Progenitor cell of endocrine pancreas (in vitro differentiated cells): ENCODE results near the gene GATAD2B. TPM values are rescaled to one million over a fixed set of nuclear protein-coding genes. Genes with fewer than 3 reads are reported as not detected.
A peak's percentile ranks its signal among the peaks of the same experiment; 100 is the strongest.

Experiments
- DNase-seq: peaks from one replicate; pipeline ENCODE4 v3.0.0; 2021; ENCODE audit warnings: low spot score; ENCODE audit not compliant: unreplicated experiment
- H3K27ac Mint-ChIP-seq: 2 replicates; pipeline ENCODE4 v1.8.0; 2021; ENCODE audit warnings: mild to moderate bottlenecking, moderate library complexity, mixed read lengths
- H3K27me3 Mint-ChIP-seq: 2 replicates; pipeline ENCODE4 v1.8.0; 2021; ENCODE audit warnings: mixed read lengths
- H3K36me3 Mint-ChIP-seq: 2 replicates; pipeline ENCODE4 v1.8.0; 2022; ENCODE audit warnings: mixed read lengths; ENCODE audit not compliant: insufficient read depth
- H3K4me1 Mint-ChIP-seq: 2 replicates; pipeline ENCODE4 v1.8.0; 2021; ENCODE audit warnings: low read depth, mixed read lengths
- H3K4me3 Mint-ChIP-seq: 2 replicates; pipeline ENCODE4 v1.8.0; 2021; ENCODE audit warnings: low read depth, mild to moderate bottlenecking, moderate library complexity, mixed read lengths
- H3K9me3 Mint-ChIP-seq: 2 replicates; pipeline ENCODE4 v1.8.0; 2021; ENCODE audit warnings: low read depth, mixed read lengths
- CTCF ChIP-seq: fragments of 200-600 bp; sonication (generic); IDR thresholded peaks from one replicate; pipeline ENCODE4 v1.5.0; 2021; ENCODE audit warnings: antibody characterized with exemption, mild to moderate bottlenecking; ENCODE audit not compliant: unreplicated experiment
- total RNA-seq: library from RNA; stranded (reverse); gene quantifications from 2 replicates; pipeline ENCODE4 v1.2.1, GENCODE V29; 2021

GATAD2B gene
- total RNA-seq, 1 donor from 2014 or later: 52.6 TPM

DNA sequence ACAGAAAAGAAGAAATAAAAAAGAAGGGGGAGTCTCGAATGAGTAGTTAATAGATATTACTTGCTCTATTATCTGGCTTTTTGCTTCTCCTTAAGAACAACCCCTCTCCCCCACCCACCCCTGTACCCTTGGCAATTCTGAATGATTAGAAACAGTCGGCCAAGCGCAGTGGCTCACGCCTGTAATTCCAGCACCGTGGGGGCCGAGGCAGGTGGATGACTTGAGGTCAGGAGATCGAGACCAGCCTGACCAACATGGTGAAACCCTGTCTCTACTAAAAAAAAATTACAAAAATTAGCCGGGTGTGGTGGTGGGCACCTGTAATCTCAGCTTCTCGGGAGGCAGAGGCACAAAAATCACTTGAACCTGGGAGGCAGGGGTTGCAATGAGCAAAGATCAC is 42.7 kb downstream of the GATAD2B start:
- H3K4me3 Mint-ChIP-seq: no peak overlapping the region
- TF ChIP-seq CTCF: no peak
- DNase-seq: no peak
- H3K9me3 Mint-ChIP-seq: no peaks in the 10 kb centered on the region
- no peaks in the 10 kb centered on the region for H3K27me3 Mint-ChIP-seq
- H3K27ac Mint-ChIP-seq: no peak overlapping the region
- H3K4me1 Mint-ChIP-seq: peaks cover 8% of the 10 kb centered on the region
- H3K36me3 Mint-ChIP-seq: peaks cover 3% of the 10 kb centered on the region

- Mint-ChIP-seq H3K4me1 (peaks cover 12% of the 10 kb centered on the region), H3K9me3 (no peaks in the 10 kb centered on the region), H3K36me3 (peaks cover 4% of the 10 kb centered on the region), H3K27me3 (no peaks in the 10 kb centered on the region), H3K27ac (no peak overlapping the region), H3K4me3 (no peak overlapping the region)
- TF ChIP-seq CTCF: no peak
- DNase-seq: no peak
These were observed 45.7 kb downstream of the GATAD2B start for GRCh38 chr1:153877112-153877511.

DNA sequence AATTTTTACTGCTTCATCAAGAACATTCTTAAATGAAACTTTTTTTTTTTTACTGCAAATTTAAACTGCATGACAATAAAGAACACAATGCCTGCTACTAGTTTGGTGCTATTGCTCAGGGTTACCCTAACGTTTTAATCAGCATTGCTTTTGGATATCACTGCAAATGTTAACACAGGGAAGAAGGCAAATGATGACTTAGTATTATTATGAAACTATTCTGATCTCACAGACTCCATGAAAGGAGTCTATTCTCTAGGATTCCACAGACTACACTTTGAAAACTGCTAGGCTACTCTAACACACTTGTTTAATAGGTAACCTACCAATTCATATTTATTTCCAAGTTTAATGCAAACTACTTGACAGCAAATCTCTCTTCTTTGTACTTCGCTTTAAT is 49.8 kb downstream of the GATAD2B start:
- Mint-ChIP-seq H3K36me3 (peaks cover 12% of the 10 kb centered on the region), H3K9me3 (peaks cover 3% of the 10 kb centered on the region), H3K27ac (peak overlapping the region; percentile 74), H3K4me1 (peaks cover 12% of the 10 kb centered on the region), H3K4me3 (no peak overlapping the region), H3K27me3 (no peaks in the 10 kb centered on the region)
- TF ChIP-seq CTCF: no peak
- DNase-seq: no peak

GRCh38 chr1:153872331-153872730 is 50.4 kb downstream of the GATAD2B start:
- Mint-ChIP-seq H3K4me1 (peaks cover 12% of the 10 kb centered on the region), H3K27me3 (no peaks in the 10 kb centered on the region), H3K9me3 (peaks cover 3% of the 10 kb centered on the region), H3K36me3 (peaks cover 12% of the 10 kb centered on the region), H3K4me3 (no peak overlapping the region), H3K27ac (no peak overlapping the region)
- no peak for TF ChIP-seq CTCF
- DNase-seq: no peak

DNA sequence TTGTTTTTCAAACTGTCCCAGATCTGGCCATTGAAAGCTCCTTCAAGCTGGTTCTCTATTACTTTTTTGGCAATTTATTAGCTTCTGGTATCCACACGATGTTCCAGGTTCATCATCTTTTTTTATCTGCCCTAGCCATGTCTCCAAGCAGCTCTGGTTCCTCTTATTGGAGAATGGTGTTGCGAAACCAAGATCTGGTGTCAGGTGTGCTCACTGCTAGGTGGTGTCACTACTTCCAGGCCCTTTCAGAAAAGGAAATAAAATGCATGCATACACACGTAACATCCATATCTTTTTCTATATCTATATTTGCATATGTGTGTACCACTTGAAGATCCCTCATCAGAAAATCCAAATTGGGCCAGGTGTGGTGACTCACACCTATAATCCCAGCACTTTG is 53.3 kb downstream of the GATAD2B start:
- Mint-ChIP-seq H3K4me3 (no peak overlapping the region), H3K27ac (no peak overlapping the region), H3K36me3 (peaks cover 9% of the 10 kb centered on the region), H3K4me1 (peaks cover 4% of the 10 kb centered on the region), H3K27me3 (no peaks in the 10 kb centered on the region), H3K9me3 (peaks cover 3% of the 10 kb centered on the region)
- TF ChIP-seq CTCF: no peak
- no peak for DNase-seq
